WTC11 (cell line): ENCODE measurements around the gene EML4. TPM values are rescaled to one million over a fixed set of nuclear protein-coding genes. Genes with fewer than 3 reads are reported as not detected.

Source experiments
- ATAC-seq: fragments of 200-7000 bp; cut with Tn5 transposase; 2 replicates; pipeline ENCODE4 v1.10.0; 2021; ENCODE audit warnings: mild to moderate bottlenecking, moderate library complexity
- CTCF ChIA-PET: fragments of 300-600 bp; sonication (Branson Sonifier 250); formaldehyde crosslinking; loops from one replicate; lab custom pipeline; 2021; ENCODE audit warnings: antibody characterized with exemption; lab: Charles Lee
- POLR2A ChIA-PET: fragments of 350-600 bp; sonication (Branson Sonifier 250); formaldehyde crosslinking; loops from one replicate; lab custom pipeline; 2021; ENCODE audit warnings: antibody characterized with exemption; lab: Charles Lee
- DNase-seq: peaks from one replicate; pipeline ENCODE4 v3.0.0; 2021; ENCODE audit warnings: low spot score
- H3K27ac Mint-ChIP-seq: 2 replicates; pipeline ENCODE4 v1.8.0; 2021; ENCODE audit warnings: mixed read lengths
- H3K27me3 Mint-ChIP-seq: 2 replicates; pipeline ENCODE4 v1.8.0; 2021; ENCODE audit warnings: low read depth, mild to moderate bottlenecking, moderate library complexity, mixed read lengths
- H3K36me3 Mint-ChIP-seq: 2 replicates; pipeline ENCODE4 v1.8.0; 2021; ENCODE audit warnings: mixed read lengths
- H3K4me1 Mint-ChIP-seq: 2 replicates; pipeline ENCODE4 v1.8.0; 2022; ENCODE audit warnings: mixed read lengths
- H3K4me3 Mint-ChIP-seq: 2 replicates; pipeline ENCODE4 v1.8.0; 2021; ENCODE audit warnings: mild to moderate bottlenecking, moderate library complexity, mixed read lengths
- H3K9me3 Mint-ChIP-seq: 2 replicates; pipeline ENCODE4 v1.8.0; 2021; ENCODE audit warnings: mixed read lengths
- ATF2 ChIP-seq: sonication (generic); formaldehyde crosslinking; IDR thresholded peaks from 2 replicates; pipeline ENCODE4 v1.8.1; 2022; ENCODE audit warnings: low read depth, missing genetic modification reagents, borderline replicate concordance
- ATF3 ChIP-seq: sonication (generic); formaldehyde crosslinking; conservative IDR thresholded peaks from 2 replicates; pipeline ENCODE4 v1.8.1; 2022; ENCODE audit warnings: mild to moderate bottlenecking, missing genetic modification reagents
- CBFB ChIP-seq: sonication (generic); formaldehyde crosslinking; IDR thresholded peaks from 2 replicates; pipeline ENCODE4 v1.8.1; 2022; ENCODE audit warnings: mild to moderate bottlenecking, low read depth, missing genetic modification reagents
- EMX1 ChIP-seq: fragments of 250-450 bp; sonication (Bioruptor Pico); IDR thresholded peaks from 2 replicates; pipeline ENCODE4 v1.8.0; 2021; ENCODE audit warnings: mild to moderate bottlenecking
- ERG ChIP-seq: fragments of 250-450 bp; sonication (Bioruptor Pico); IDR thresholded peaks from 2 replicates; pipeline ENCODE4 v1.8.0; 2021; ENCODE audit warnings: mild to moderate bottlenecking
- ESRRA ChIP-seq: sonication (generic); formaldehyde crosslinking; IDR thresholded peaks from 2 replicates; pipeline ENCODE4 v1.8.1; 2022; ENCODE audit warnings: mild to moderate bottlenecking, missing genetic modification reagents, borderline replicate concordance
- ETV6 ChIP-seq: sonication (generic); formaldehyde crosslinking; IDR thresholded peaks from 2 replicates; pipeline ENCODE4 v1.8.1; 2022; ENCODE audit warnings: mild to moderate bottlenecking, missing genetic modification reagents
- HMGXB4 ChIP-seq: sonication (generic); formaldehyde crosslinking; IDR thresholded peaks from 2 replicates; pipeline ENCODE4 v1.8.1; 2023; ENCODE audit warnings: mild to moderate bottlenecking, moderate library complexity, missing genetic modification reagents
- IRF1 ChIP-seq: sonication (generic); formaldehyde crosslinking; IDR thresholded peaks from 2 replicates; pipeline ENCODE4 v1.8.0; 2023; ENCODE audit warnings: missing genetic modification reagents
- IRF2 ChIP-seq: sonication (generic); formaldehyde crosslinking; IDR thresholded peaks from 2 replicates; pipeline ENCODE4 v1.8.0; 2022; ENCODE audit warnings: low read depth, missing genetic modification reagents, borderline replicate concordance
- MLX ChIP-seq: sonication (generic); formaldehyde crosslinking; IDR thresholded peaks from 2 replicates; pipeline ENCODE4 v1.8.1; 2023; ENCODE audit warnings: mild to moderate bottlenecking, missing genetic modification reagents, moderate library complexity
- NFATC4 ChIP-seq: fragments of 250-450 bp; sonication (Bioruptor Pico); IDR thresholded peaks from 2 replicates; pipeline ENCODE4 v1.9.0; 2021; ENCODE audit warnings: mild to moderate bottlenecking
- NR1H2 ChIP-seq: sonication (generic); formaldehyde crosslinking; IDR thresholded peaks from 2 replicates; pipeline ENCODE4 v1.9.0; 2021; ENCODE audit warnings: mild to moderate bottlenecking, moderate library complexity, missing genetic modification reagents
- NR3C1 ChIP-seq: sonication (generic); formaldehyde crosslinking; conservative IDR thresholded peaks from 2 replicates; pipeline ENCODE4 v1.8.1; 2023; ENCODE audit warnings: low read depth, mild to moderate bottlenecking, missing genetic modification reagents
- RELA ChIP-seq: sonication (generic); formaldehyde crosslinking; IDR thresholded peaks from 2 replicates; pipeline ENCODE4 v1.8.1; 2022; ENCODE audit warnings: missing genetic modification reagents, mild to moderate bottlenecking, borderline replicate concordance
- RORB ChIP-seq: fragments of 250-450 bp; sonication (Bioruptor Pico); IDR thresholded peaks from 2 replicates; pipeline ENCODE4 v1.9.0; 2021; ENCODE audit warnings: mild to moderate bottlenecking
- USF1 ChIP-seq: sonication (generic); formaldehyde crosslinking; IDR thresholded peaks from 2 replicates; pipeline ENCODE4 v1.8.0; 2022; ENCODE audit warnings: mild to moderate bottlenecking, missing genetic modification reagents
- ZBTB43 ChIP-seq: sonication (generic); formaldehyde crosslinking; IDR thresholded peaks from 2 replicates; pipeline ENCODE4 v1.8.1; 2023; ENCODE audit warnings: mild to moderate bottlenecking, missing genetic modification reagents
- ZNF396 ChIP-seq: fragments of 250-450 bp; sonication (Bioruptor Pico); IDR thresholded peaks from 2 replicates; pipeline ENCODE4 v1.8.0; 2021; ENCODE audit warnings: mild to moderate bottlenecking, moderate library complexity, borderline replicate concordance
- ZNF423 ChIP-seq: fragments of 250-450 bp; sonication (Bioruptor Pico); IDR thresholded peaks from 2 replicates; pipeline ENCODE4 v2.1.2; 2022; ENCODE audit warnings: mild to moderate bottlenecking, moderate library complexity
- ZNF532 ChIP-seq: fragments of 250-450 bp; sonication (Bioruptor Pico); IDR thresholded peaks from 2 replicates; pipeline ENCODE4 v1.9.0; 2021; ENCODE audit warnings: mild to moderate bottlenecking, borderline replicate concordance
- total RNA-seq: library from RNA; stranded (reverse); gene quantifications from 3 replicates; pipeline ENCODE4 v1.2.3, GENCODE V29; 2021

The EML4 gene
- total RNA-seq, 1 experiment from 2014 or later, result 89.9 TPM

- TF ChIP-seq ZNF423 (CRISPR knock-in tag) (no peak), IRF1 (CRISPR knock-in tag) (no peak)
These were observed 5.1 kb upstream of the EML4 start (continued) for GRCh38 chr2:42164046-42164445.

- Mint-ChIP-seq H3K27me3 (no peaks in the 10 kb centered on the region; the same call in 1 of the 2 replicates), H3K4me1 (peaks cover 7% of the 10 kb centered on the region; the same call in 1 of the 2 replicates), H3K36me3 (no peaks in the 10 kb centered on the region), H3K27ac (no peak overlapping the region), H3K9me3 (no peaks in the 10 kb centered on the region), H3K4me3 (no peak overlapping the region)
- no peak for ATAC-seq
- TF ChIP-seq ATF2, result no peak
- no peak for TF ChIP-seq EMX1 (CRISPR knock-in tag)
- TF ChIP-seq ZNF396 (CRISPR knock-in tag), result no peak
- TF ChIP-seq IRF1 (CRISPR knock-in tag), result no peak
- no peak for TF ChIP-seq USF1
- no peak for TF ChIP-seq ERG (CRISPR knock-in tag)
- TF ChIP-seq ETV6 (CRISPR knock-in tag), result no peak
- TF ChIP-seq ZBTB43 (CRISPR knock-in tag), result no peak
- no peak for TF ChIP-seq HMGXB4 (CRISPR knock-in tag)
- TF ChIP-seq ATF3 (CRISPR knock-in tag), result no peak
- TF ChIP-seq ZNF532 (CRISPR knock-in tag), result no peak
- no peak for TF ChIP-seq CBFB (CRISPR knock-in tag)
- no peak for TF ChIP-seq NR3C1 (CRISPR knock-in tag)
- TF ChIP-seq ESRRA (CRISPR knock-in tag), result no peak
- TF ChIP-seq NFATC4 (CRISPR knock-in tag), result no peak
- TF ChIP-seq RELA (CRISPR knock-in tag), result no peak
- no peak for TF ChIP-seq NR1H2
- no peak for TF ChIP-seq MLX (CRISPR knock-in tag)
- no peak for TF ChIP-seq IRF2 (CRISPR knock-in tag)
- no peak for TF ChIP-seq RORB (CRISPR knock-in tag)
- ChIA-PET POLR2A (no interaction called here), CTCF (no interaction called here)
- DNase-seq, result no peak
These were observed 4.2 kb upstream of the EML4 start for GRCh38 chr2:42164971-42165370.
